HepG2 (cell line): Measurements from ENCODE around the gene CACNA1G. TPM values are rescaled to one million over a fixed set of nuclear protein-coding genes. Genes with fewer than 3 reads are reported as not detected.

ENCODE experiments used
- AGO2 ChIP-seq: fragments of 200-400 bp; formaldehyde crosslinking; optimal IDR thresholded peaks from 2 replicates; pipeline ENCODE3; 2017; ENCODE audit warnings: mild to moderate bottlenecking, low read depth, low read length, moderate library complexity
- BRD4 ChIP-seq: sonication (generic); formaldehyde crosslinking; IDR thresholded peaks from 2 replicates; pipeline ENCODE4 v1.4.0; 2020; ENCODE audit warnings: missing genetic modification reagents
- CBX1 ChIP-seq: IDR thresholded peaks from one replicate; pipeline ENCODE4 v1.6.1; 2016; ENCODE audit warnings: antibody characterized with exemption, low read depth
- DMAP1 ChIP-seq: IDR thresholded peaks from 2 replicates; pipeline ENCODE4 v1.6.1; 2016
- GATAD1 ChIP-seq: IDR thresholded peaks from 2 replicates; pipeline ENCODE4 v1.6.1; 2016; ENCODE audit warnings: missing genetic modification reagents, missing compliant biosample characterization
- GLMP ChIP-seq: sonication (generic); formaldehyde crosslinking; IDR thresholded peaks from 2 replicates; pipeline ENCODE4 v1.9.0; 2021; ENCODE audit warnings: missing genetic modification reagents, mild to moderate bottlenecking, borderline replicate concordance
- HOXA5 ChIP-seq: sonication (generic); formaldehyde crosslinking; IDR thresholded peaks from 2 replicates; pipeline ENCODE4 v1.4.0; 2020; ENCODE audit warnings: missing genetic modification reagents
- KDM5A ChIP-seq: fragments of 200-600 bp; sonication (generic); IDR thresholded peaks from 2 replicates; pipeline ENCODE4 v1.7.0; 2018; ENCODE audit warnings: antibody characterized with exemption, mild to moderate bottlenecking, low read length, borderline replicate concordance
- MAZ ChIP-seq, 2 experiments: sonication (generic) in 1 of 2; formaldehyde crosslinking in 1 of 2; IDR thresholded peaks; 2 replicates each; pipeline versions ENCODE4 v1.5.0 to v1.6.1; 2012 to 2020; ENCODE audit warnings: low read depth in 2 of 2, mild to moderate bottlenecking in 2 of 2, borderline replicate concordance in 1 of 2, improper control_type of control experiment in 1 of 2, low read length in 1 of 2, missing genetic modification reagents in 1 of 2, moderate library complexity in 1 of 2
- PAF1 ChIP-seq: IDR thresholded peaks from 2 replicates; pipeline ENCODE4 v1.6.1; 2016; ENCODE audit warnings: missing genetic modification reagents, missing compliant biosample characterization
- RXRB ChIP-seq: IDR thresholded peaks from 2 replicates; pipeline ENCODE4 v1.6.1; 2016; ENCODE audit warnings: borderline replicate concordance, missing genetic modification reagents, missing compliant biosample characterization
- TEAD3 ChIP-seq: optimal IDR thresholded peaks from 2 replicates; pipeline ENCODE3; 2016; ENCODE audit warnings: borderline replicate concordance
- TFDP2 ChIP-seq: sonication (generic); formaldehyde crosslinking; IDR thresholded peaks from 2 replicates; pipeline ENCODE4 v1.4.0; 2020; ENCODE audit warnings: missing genetic modification reagents
- ZBTB7A ChIP-seq: sonication (generic); formaldehyde crosslinking; IDR thresholded peaks from 2 replicates; pipeline ENCODE4 v1.8.0; 2022; ENCODE audit warnings: mild to moderate bottlenecking, missing genetic modification reagents
- ZFP37 ChIP-seq: sonication (generic); formaldehyde crosslinking; IDR thresholded peaks from 2 replicates; pipeline ENCODE4 v1.4.0; 2020; ENCODE audit warnings: missing genetic modification reagents, borderline replicate concordance
- ZFYVE20 ChIP-seq: sonication (generic); formaldehyde crosslinking; IDR thresholded peaks from 2 replicates; pipeline ENCODE4 v1.8.0; 2023; ENCODE audit warnings: low read depth, mild to moderate bottlenecking, moderate library complexity, missing genetic modification reagents, borderline replicate concordance
- ZNF142 ChIP-seq: sonication (generic); formaldehyde crosslinking; IDR thresholded peaks from 2 replicates; pipeline ENCODE4 v1.4.0; 2020; ENCODE audit warnings: missing genetic modification reagents
- ZNF207 ChIP-seq: fragments of 450-650 bp; IDR thresholded peaks from 2 replicates; pipeline ENCODE4 v1.6.1; 2016; ENCODE audit warnings: antibody characterized with exemption, borderline replicate concordance
- ZNF782 ChIP-seq: sonication (generic); formaldehyde crosslinking; IDR thresholded peaks from 2 replicates; pipeline ENCODE4 v1.4.0; 2020; ENCODE audit warnings: missing genetic modification reagents, mild to moderate bottlenecking, borderline replicate concordance
- ZSCAN25 ChIP-seq: sonication (generic); formaldehyde crosslinking; IDR thresholded peaks from 2 replicates; pipeline ENCODE4 v1.8.0; 2022; ENCODE audit warnings: mild to moderate bottlenecking, missing genetic modification reagents
- polyA plus RNA-seq, 8 experiments: library from polyadenylated mRNA; depleted of rRNA in 3 of 8; stranded (reverse) in 7 of 8; unstranded in 1 of 8; fragments of >200 nt; fragmentation: Illumina TruSeq in 4 of 8; extraction: Trizol in 4 of 8; gene quantifications; 2 replicates each; pipeline versions ENCODE4 v1.2.1 to v1.2.3, GENCODE V29; 2011 to 2016; ENCODE audit warnings: low read depth in 4 of 8, missing spikeins in 1 of 8, mixed read lengths in 1 of 8; ENCODE audit not compliant: insufficient read depth in 1 of 8
- total RNA-seq, 5 experiments: library from RNA; depleted of rRNA; stranded (reverse); fragments of >200 nt; fragmentation: Illumina TruSeq; extraction: Trizol; gene quantifications; 2 replicates each; pipeline ENCODE4 v1.2.3, GENCODE V29; 2016; ENCODE audit warnings: low read depth in 1 of 5

Gene CACNA1G
- total and polyA plus RNA-seq, 2 of the 13 experiments (the other 11 are each of a cell fraction or from before 2014, with no cell fraction given), result 0.02 TPM; not detected in 1

- TF ChIP-seq TFDP2 (CRISPR knock-in tag) (no peak), BRD4 (CRISPR knock-in tag) (no peak), MAZ (IDR thresholded peaks at IDR 0.05; ENCODE audit: borderline replicate concordance, low read depth, low read length) (no peak), MAZ (CRISPR knock-in tag; IDR thresholded peaks at IDR 0.05; ENCODE audit: low read depth) (no peak), PAF1 (CRISPR knock-in tag) (no peak), CBX1 (no peak), ZNF207 (no peak), AGO2 (peak; percentile 69), ZFYVE20 (CRISPR knock-in tag) (no peak), DMAP1 (CRISPR knock-in tag) (no peak; the same call in 1 of the 2 replicates), ZNF142 (CRISPR knock-in tag) (no peak), GATAD1 (no peak), ZBTB7A (CRISPR knock-in tag) (no peak), HOXA5 (CRISPR knock-in tag) (no peak), KDM5A (no peak), TEAD3 (CRISPR knock-in tag) (no peak), GLMP (no peak), ZSCAN25 (CRISPR knock-in tag) (0 out of 2 replicates have a peak, but pooled peaks have one; percentile 31), ZFP37 (CRISPR knock-in tag) (no peak), RXRB (CRISPR knock-in tag) (no peak), ZNF782 (no peak; the same call in 1 of the 2 replicates)
Measured at GRCh38 chr17:50634915-50635731, 74.6 kb downstream of the CACNA1G start (continued).
